Activated CD8-positive, alpha-beta memory T cell treated with anti-CD3 and anti-CD28 coated beads, Interleukin-2, amount 50 U/mL, for 48 hours (primary cell): Measurements from ENCODE around the gene VSTM4.

Source experiments
- DNase-seq: peaks from one replicate; pipeline ENCODE4 v3.0.0-alpha.2; 2020

VSTM4 gene

DNA sequence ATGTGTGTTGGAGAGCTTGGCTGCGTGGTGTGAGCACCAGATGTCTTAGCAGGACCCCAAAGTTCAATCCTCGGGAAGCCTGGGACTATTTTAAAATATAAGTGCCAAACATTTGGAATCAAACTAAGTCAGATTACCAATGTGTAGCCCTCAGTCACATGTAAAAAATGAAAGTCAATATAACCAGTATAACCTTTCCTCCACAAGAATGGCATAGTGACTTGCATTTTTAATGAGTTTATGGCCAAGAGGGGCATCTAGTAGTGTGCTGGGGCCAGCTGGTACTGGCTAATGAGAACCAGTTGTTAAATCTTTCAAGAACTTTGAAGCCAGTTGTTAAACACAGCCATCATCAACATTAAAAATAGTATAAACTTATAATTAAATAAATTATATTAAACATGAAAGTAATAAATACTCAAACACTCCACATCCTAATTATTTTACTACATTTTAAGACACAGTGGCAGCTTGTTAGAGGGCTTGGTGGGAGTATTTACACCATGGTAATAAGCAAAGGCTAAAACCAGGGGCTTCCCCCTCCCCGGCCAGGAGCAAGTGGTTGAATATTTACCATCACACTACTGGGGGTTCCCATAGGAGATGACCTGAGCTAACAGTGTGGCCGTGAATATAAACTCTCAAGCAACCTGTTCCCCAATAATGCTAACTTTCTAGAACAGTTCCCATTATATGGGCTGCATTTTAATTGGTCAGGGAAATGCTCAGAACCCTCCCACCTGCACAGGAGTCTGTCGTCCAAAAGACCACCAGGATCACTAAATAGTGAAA, 26.4 kb upstream of the VSTM4 start:
- DNase-seq: no peak

GRCh38 chr10:49140304-49141177, 25.2 kb upstream of the VSTM4 start:
- no peak for DNase-seq

DNA sequence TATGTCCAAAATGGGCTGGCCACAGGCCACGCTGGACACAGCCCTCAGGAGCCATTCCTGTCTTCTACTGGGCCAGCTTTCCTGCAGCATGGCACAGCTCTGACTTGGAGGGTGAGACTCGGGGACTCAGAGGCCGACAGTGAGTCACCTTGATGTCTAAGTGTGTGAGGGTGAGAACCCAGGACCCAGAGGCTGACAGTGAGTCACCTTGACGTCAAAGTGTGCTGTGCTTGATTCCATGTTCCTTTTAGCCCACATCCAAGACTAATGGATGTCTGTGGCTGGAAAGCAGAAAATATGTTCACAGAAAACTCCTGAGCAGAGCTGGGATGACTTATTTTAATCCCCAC, 24.5 kb upstream of the VSTM4 start:
- DNase-seq: no peak

GRCh38 chr10:49139028-49139845, 23.9 kb upstream of the VSTM4 start:
- no peak for DNase-seq

DNA sequence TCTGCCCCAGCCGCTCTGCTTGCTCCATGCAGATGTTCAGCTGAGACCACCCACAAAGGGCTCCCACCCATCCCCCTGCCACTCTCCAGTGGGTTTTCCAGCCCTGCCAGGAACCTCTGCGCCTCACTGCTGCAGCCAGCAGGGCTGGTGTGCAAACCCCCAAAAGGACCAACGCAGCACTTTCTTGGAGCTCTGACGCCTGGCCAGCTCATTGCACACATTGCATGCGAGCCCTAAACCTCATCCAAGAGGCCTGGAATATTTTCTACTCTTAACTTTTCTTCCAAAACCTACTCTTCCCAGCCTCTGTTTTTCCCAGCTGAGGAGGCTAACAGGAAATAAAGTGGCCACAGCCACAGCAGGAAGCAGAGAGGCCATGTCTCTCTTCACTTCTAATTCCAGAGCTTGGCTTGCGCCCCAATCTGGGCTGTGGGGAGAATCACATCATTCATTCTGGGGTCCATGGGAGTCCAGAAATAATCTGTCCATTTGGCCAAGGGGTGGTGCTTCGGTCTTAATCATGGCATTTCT, 23.1 kb upstream of the VSTM4 start:
- DNase-seq: no peak

GRCh38 chr10:49136525-49136924, 21.2 kb upstream of the VSTM4 start:
- no peak for DNase-seq

DNA sequence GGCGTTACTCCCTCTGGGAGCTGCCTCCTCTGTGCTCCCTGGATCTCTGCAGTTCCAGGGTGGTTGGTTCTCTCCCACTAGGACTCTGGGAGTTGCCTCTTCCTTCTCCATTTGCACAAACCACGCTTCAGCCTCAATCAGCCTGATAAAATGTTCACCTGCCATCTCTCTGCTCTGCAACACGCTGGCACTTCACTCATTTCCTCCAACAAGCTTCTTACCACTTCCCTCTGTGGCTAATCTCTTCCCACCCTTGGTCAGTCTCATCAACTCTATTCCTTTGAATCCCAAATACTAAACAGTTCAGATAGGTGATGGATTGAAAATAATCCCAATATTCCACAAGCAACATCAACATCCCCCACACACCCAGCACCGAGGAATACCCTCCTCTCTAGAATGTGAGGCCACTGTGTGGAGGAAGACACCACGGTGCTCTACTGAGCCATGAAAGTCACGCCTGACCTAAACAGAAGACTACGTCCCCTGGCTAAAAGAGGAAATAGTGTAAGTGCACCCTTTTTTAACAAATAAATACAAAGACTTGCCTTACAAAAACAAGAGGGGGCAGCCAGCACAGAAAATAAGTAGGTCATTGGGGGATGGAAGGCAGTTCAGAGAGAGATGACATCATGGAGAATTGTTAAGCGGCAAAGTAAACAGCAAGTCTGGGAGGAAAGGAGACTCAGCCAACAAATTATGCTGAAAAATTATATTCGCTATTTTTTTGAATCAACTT, 20.4 kb upstream of the VSTM4 start:
- DNase-seq: no peak

- DNase-seq: no peak
Observed at GRCh38 chr10:49134327-49134726, 19.0 kb upstream of the VSTM4 start.

- DNase-seq: no peak
Observed at GRCh38 chr10:49133706-49134248, 18.5 kb upstream of the VSTM4 start, which contains the start of gene FAM170B. Gene FAM170B (minus strand): TSS chr10:49134021. CDS start chr10:49133918, 103 bp downstream.

GRCh38 chr10:49132362-49132737, 17.0 kb upstream of the VSTM4 start:
- no peak for DNase-seq

- no peak for DNase-seq
Observed at GRCh38 chr10:49131507-49132361, 16.4 kb upstream of the VSTM4 start.

DNA sequence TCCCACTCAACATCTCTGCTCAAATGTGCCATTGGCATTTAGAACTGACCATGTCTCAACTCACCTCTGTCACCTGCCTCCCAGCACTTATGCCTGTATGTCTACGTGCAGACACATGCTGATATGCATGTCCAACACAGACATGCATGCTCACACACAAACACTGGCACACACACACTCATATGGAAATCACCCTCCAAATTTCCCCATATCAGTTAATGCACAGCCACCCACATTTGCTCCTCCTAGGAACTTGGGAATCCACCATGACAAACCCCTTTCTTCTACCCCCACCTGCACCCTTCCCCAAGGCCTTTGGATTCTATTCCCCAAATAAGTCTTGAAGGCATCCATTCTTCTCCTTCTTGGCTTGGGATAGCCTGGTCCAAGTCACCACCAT, 14.1 kb upstream of the VSTM4 start:
- DNase-seq: no peak

- no peak for DNase-seq
Observed at GRCh38 chr10:49128854-49129253, 13.5 kb upstream of the VSTM4 start.

DNA sequence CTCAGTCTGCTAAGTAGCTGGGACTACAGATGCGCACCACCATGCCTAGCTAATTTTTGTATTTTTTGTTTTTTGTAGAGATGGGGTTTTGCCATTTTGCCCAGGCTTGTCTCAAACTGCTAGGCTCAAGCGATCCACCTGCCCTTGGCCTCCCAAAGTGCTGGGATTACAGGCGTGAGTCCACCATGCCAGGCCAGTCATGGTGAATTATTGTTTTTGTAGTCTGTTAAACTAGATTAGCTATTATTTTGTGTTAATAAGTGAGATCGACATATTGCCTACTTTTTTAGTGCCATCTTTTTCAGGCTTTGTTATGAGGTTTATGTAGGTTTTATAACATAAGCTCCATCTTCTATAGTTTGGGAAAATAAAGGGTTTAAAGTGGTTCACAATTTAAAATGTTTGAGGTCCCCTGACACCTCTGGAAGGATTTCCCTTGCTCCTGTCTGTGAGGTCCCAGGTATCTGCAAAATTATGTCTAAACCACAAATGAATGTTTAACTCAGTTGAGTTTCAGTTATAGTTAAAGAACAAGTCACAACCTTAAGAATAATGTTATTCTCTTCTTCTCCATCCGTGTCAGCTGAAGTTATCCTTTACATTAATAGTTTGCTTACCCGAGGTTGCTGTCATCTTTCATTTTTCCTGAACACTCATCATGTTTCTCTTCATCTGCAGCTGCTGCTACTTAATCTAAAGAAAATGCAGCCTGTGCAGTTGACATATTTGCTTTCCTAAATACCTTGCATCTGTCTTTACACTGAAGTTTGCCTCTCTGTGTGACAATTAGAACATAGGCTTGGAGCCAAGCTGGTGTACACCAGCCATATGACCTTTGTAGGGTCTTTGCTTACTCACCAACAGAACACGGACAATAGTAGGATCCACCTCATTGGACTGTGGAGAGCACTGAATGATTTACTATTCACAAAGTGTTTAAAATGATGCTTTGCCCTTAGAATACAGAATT, 8.9 kb upstream of the VSTM4 start:
- no peak for DNase-seq

GRCh38 chr10:49120911-49121310, 5.6 kb upstream of the VSTM4 start:
- DNase-seq: no peak

GRCh38 chr10:49119746-49120145, 4.4 kb upstream of the VSTM4 start:
- DNase-seq: no peak

DNA sequence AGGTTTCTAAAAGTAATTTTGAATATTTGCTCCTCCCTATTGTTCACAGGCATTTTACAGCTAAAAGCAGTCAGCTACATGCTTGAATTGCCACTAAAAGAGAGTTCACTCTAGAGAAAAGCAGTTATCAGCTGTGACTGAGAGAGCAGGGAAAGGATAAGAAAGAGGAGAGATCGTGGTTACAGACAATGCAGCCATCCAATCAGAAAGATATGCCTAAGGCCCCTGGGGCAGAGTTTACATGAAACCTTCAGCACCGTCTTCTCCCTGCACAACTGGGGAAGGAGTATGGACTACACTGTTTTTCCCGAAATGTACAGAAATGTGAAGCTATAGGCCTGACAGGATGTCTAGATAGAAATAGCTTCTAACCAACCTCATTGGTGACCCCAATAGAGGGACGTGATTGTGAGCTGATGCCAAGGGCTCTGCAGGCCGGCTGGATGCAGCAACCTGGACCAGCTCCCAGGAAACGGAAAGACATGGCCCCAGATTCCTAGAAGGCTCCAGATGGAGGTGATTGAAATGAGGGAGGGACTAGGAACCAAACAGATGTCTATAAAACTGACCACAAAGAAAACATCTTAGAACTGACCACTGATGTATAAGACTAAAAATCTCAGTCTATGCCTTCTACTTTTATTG, 3.2 kb upstream of the VSTM4 start:
- DNase-seq: no peak

- DNase-seq: no peak
Observed at GRCh38 chr10:49117376-49118070, 2.2 kb upstream of the VSTM4 start.
